Fibroblast of pulmonary artery (primary cell): ENCODE results near the gene MICU2.

Experiments used
- DNase-seq: peaks from one replicate; pipeline ENCODE4 v3.0.0-alpha.2; 2010; ENCODE audit warnings: low read depth
- H3K4me3 ChIP-seq: replicated peaks from 2 replicates; pipeline ENCODE4 v1.5.1; 2011; ENCODE audit warnings: low read depth, mild to moderate bottlenecking, control low read depth, low read length, moderate library complexity
- TF ChIP-seq, protein P1 (sequence below): IDR thresholded peaks from 2 replicates; pipeline ENCODE4 v1.5.1; 2011; ENCODE audit warnings: mild to moderate bottlenecking, control low read depth, low read length, inconsistent platforms; ENCODE audit errors: missing control alignments

MICU2 gene

DNA sequence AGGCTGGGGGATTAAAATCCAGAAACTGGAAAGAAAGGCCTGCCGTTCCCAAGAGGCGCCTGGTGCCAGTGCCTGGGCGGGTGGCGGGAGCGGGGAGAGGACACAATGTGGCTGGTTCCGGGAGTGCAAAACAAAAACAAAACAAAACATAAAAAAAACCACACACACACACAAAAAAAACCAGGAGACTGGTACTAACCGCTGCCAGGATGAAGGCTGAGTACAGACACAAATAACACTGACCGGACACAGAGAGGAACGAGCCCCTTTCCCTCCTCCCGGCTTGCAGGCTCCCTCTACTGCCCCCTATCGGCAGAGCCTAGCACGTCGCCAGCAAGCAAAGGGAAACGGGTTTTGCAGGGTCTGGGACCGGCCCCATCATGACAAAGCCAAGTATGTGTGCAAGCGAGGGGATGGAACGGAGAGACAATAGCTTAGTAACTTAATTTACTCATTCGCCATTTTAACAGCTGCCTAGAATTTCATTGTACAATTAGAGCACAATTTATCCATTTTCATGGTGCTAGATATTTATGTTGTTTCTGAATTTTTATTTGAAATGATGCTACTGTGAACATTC is 127.0 kb downstream of the MICU2 start:
- TF ChIP-seq, protein P1, sequence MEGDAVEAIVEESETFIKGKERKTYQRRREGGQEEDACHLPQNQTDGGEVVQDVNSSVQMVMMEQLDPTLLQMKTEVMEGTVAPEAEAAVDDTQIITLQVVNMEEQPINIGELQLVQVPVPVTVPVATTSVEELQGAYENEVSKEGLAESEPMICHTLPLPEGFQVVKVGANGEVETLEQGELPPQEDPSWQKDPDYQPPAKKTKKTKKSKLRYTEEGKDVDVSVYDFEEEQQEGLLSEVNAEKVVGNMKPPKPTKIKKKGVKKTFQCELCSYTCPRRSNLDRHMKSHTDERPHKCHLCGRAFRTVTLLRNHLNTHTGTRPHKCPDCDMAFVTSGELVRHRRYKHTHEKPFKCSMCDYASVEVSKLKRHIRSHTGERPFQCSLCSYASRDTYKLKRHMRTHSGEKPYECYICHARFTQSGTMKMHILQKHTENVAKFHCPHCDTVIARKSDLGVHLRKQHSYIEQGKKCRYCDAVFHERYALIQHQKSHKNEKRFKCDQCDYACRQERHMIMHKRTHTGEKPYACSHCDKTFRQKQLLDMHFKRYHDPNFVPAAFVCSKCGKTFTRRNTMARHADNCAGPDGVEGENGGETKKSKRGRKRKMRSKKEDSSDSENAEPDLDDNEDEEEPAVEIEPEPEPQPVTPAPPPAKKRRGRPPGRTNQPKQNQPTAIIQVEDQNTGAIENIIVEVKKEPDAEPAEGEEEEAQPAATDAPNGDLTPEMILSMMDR, result peak; percentile 97
- DNase-seq, result peak; percentile 90
- H3K4me3 ChIP-seq, result peak overlapping the region; percentile 53

DNA sequence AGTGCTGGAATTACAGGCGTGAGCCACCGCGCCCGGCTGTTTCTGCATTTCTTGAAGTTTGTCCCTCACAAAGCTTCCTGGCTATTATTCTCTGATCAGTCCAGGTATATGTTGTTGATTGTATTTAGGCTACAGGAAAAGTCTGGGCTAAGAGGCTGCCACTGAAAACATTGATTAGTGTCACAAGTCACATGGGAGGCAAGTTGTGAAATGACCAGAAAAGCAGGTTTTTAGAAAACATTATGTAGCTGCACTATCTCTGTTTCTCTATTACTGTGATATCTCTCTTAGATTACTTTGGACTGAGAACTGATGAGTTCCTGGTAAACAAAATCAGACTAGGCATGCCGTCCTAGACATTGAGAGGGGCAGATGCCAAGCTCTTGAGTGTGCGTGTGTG is 128.9 kb downstream of the MICU2 start:
- H3K4me3 ChIP-seq, result no peak overlapping the region
- TF ChIP-seq, protein P1, result no peak
- DNase-seq, result no peak

DNA sequence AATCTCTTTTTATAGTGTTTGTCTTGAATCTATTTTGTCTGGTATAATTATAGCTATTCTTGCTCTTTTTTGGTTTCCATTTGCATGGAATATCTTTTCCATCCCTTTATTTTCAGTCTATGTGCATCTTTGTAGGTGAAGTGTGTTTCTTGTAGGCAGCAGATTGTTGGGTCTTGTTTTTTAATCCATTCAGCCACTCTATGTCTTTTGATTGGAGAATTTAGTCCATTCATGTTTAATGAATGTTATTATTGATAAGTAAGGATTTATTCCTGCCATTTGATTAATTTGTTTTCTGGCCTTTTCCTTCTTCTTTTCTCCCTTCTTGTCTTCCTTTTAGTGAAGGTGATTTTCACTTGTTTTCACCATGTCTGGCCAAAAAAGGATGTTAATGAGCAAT is 133.2 kb downstream of the MICU2 start:
- DNase-seq, result no peak
- TF ChIP-seq, protein P1, result no peak
- no peak overlapping the region for H3K4me3 ChIP-seq

DNA sequence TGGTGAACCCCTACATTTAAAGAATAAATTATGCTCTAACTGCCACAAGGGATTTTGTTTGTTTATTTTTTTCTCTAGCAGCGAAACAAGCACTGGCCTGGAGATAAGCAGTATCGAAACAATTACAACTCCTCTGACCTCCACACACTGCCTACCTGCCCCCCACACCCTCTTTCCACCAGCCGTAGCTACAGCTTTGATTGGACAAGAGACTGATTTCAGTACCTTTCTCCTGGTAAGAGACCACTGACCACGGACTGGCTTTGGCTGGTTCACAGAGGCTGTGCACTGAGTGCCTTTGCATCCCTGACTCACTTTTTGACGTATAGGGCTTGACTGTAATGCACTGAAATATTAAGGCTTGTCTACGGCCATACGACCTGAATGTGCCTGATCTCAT is 137.4 kb downstream of the MICU2 start:
- TF ChIP-seq, protein P1, result no peak
- H3K4me3 ChIP-seq, result no peak overlapping the region
- DNase-seq, result no peak

DNA sequence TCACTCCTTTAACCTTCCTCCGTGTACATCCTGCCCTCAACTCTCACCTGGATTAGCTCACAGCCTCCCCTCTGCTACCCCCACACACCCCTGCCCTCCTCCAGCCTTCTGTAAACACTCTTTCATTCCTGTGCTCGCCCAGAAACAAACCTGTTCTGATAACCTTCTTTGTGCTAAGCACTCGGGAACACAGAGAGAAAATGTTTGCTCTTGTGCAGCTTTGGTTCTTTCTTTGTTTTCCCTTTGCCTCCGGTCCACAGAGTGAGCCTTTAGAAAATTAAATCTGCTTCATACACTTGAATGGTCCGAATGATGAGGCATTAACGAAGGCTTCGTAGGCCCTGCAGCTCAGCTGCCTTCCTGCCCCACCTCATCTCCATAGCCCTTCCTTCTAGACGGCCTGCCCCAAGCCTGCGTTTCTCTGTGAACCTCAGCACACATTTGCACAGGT is 138.2 kb downstream of the MICU2 start:
- H3K4me3 ChIP-seq, result no peak overlapping the region
- TF ChIP-seq, protein P1, result no peak
- no peak for DNase-seq

DNA sequence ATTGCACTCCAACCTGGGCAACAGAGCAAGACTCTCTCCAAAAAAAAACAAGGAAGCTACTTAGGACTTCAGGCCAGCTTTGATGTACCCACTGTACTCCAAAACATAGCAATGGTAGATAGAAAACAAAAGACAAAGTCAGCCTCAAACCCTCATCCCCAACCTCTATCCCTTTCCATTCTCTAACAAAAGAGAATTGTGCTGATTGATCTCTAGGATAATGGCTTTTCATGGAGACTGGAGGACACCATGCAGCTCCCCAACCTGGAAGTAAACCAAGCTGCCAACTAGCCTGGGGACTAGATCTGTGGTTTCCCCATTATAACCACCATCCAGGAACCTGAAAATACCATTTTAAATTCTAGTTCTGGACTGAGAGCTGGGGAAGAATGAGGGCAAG is 140.5 kb downstream of the MICU2 start:
- TF ChIP-seq, protein P1, result no peak
- DNase-seq, result no peak
- no peak overlapping the region for H3K4me3 ChIP-seq

DNA sequence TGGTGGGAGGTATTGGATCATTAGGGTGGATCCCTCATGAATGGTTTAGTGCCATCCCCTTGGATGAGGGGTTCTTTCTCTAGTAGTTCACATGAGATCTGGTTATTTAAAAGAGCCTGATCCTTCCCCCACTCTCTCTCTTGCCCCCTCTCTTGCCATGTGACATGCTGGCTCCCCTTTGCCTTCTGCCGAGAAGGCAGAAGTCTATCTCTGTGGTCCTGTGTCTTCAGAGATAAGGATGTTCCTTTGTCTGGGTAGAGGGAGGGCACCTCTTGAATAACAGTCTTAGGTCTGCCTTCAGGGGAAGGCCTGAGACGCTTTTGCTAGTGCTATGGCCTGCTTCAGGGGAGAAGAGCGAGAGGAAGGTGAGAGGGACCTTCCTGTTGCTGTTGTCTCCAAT is 142.8 kb downstream of the MICU2 start:
- no peak for DNase-seq
- TF ChIP-seq, protein P1, result no peak
- H3K4me3 ChIP-seq, result no peak overlapping the region
